Lower leg skin (tissue), 3 donors: ENCODE data around the gene PSORS1C2.

ENCODE experiments used
- CTCF ChIP-seq, 3 donors: fragments of 450-650 bp; IDR thresholded peaks; one replicate each; pipeline ENCODE4 v1.5.1; 2016; ENCODE audit warnings: antibody characterized with exemption in 3 of 3, mild to moderate bottlenecking in 3 of 3, moderate library complexity in 2 of 3
- POLR2A ChIP-seq, 2 donors: fragments of 450-650 bp; IDR thresholded peaks; one replicate each; pipeline ENCODE4 v1.6.1; 2016 to 2017; ENCODE audit warnings: antibody characterized with exemption in 2 of 2, mild to moderate bottlenecking in 1 of 2, moderate library complexity in 1 of 2

- TF ChIP-seq CTCF (IDR thresholded peaks at IDR 0.05) (no peak), POLR2A (IDR thresholded peaks at IDR 0.05) (no peak)
Measured at GRCh38 chr6:31113861-31114540, 24.9 kb downstream of the PSORS1C2 start.
